ENCODE results near the gene CCM2L.
A peak's percentile ranks its signal among the peaks of the same experiment; 100 is the strongest.

Gene CCM2L

DNA sequence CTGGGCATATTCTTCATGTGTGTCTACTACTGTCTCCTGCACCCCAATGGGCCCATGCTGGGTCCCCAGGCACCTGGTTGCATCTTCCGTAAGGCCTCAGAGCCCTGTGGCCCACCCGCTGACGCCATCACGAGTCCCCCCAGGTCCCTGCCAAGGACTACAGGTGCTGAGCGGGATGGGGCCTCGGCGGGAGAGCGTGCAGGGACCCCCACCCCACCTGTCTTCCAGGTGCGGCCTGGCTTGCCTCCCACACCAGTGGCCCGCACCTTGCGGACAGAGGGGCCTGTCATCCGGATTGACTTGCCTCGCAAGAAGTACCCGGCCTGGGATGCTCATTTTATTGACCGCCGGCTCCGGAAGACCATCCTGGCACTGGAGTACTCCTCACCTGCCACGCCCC is 13.2 kb upstream of the CCM2L start:
- no peak for DNase-seq (ENCODE audit: low read depth)

DNA sequence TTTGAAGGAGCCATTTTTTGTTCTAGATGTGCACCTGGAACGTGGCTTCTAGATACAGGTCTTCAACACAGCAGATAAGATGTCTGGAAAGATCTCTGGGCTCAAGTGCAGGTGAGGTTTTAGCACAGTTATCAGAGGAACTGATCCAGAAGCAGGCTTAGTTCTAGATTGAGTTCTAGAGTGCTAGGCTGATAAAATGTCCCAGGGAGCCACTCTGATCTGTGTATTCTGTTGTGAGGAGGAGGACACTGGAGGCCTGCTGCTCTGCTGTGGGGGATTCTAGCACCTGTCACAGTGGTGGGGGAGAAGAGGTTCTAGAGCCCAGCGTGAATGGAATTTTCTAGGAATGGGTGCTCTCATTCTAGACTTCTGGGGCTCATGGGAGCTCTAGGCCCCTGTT is 12.0 kb upstream of the CCM2L start:
- no peak for DNase-seq (ENCODE audit: low read depth)

DNA sequence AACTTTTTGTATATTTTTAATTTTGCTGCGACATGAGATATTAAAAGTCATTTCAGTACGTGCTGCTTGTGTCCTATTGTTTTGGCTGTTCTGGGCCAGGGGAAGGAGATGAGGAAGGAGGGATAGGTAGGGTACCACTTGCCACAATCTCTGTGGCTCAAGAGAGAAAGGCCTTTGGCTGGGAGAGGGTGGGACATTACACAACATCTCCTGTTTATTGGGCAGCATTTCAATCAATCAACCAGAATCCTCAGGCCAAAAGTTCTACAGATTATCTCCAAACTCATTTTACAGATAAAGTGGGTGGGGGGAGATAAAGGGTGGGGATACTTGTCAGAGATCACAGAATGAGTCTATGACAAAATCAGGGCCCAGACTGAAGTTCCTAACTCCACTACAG is 6.9 kb upstream of the CCM2L start:
- DNase-seq (ENCODE audit: low read depth): no peak

DNA sequence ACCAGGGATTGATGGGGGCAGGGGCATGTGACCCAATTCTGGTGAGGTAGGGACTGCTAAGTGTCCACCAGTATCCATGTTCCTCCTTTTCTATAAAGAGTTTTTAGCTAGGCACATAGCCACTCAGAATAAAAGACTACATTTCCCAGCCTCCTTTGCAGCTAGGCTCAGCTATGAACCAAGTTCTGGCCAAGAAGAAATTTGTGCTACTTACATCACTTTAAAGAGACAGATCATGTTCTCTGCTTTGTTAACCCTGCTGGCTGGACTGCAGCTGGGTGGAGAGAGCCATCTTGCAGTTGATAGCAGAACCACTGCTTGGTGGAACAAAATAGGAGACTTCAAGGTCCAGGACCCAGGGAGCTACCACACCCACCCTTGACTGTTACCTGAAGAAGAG is 5.3 kb upstream of the CCM2L start:
- no peak for DNase-seq (ENCODE audit: low read depth)

DNA sequence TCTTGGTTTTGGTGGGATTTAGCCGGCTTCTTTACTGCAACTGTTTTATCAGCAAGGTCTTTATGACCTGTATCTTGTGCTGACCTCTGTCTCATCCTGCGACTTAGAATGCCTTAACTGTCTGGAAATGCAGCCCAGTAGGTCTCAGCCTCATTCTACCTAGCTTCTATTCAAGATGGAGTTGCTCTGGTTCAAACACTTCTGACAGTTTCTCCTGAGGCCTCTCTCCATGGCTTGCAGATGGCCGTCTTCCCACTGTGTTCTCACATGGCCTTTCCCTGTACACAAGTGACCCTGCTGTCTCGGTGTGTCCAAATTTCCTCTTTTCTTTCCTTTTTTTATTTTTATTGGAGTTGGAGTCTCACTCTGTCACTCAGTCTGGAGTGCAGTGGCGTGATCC is 4.2 kb upstream of the CCM2L start:
- DNase-seq (ENCODE audit: low read depth): no peak

DNA sequence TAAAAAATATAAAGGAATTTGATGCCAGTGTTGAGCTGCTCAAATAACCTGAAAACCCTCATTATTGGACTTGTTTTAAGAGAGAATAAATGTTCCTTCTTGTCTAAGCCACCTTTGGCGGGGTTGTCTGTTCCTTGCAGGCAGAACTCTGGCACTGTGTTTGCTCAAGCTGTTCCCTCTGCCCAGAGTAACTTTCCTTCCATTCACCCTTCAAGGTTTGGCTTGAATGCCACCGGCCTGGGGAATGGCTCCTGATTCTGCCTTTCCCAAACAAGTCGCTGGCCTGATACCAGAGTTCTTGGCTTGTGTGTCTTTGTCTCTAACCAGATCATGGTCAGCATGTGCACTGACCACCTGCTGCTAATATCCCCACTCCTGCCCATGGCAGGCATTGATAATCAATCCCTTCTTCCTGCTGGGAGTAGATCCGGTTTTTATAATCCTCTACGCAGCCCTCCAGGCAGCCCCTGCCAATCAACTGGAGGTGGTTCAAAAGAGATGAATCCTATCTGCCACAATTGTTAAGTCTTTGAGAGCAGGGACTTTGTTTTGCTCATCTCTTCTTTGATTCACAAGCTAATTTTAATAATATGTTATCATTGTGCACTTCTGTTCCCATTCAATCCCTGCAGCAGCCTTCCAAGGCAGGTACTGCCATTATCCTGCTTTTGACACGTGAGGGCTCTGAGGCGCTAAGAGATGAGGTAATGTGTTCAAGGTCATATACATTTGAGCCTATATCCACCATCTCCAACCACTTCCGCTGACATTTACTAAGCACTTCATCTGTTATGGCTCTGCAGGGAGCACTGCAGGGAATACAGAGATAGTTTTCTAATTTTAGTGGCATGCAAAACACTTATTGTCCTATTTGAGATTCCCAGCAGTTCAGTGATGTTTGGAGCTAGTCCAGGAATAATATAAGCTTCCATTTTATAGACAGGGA is 3.1 kb upstream of the CCM2L start:
- no peak for DNase-seq (ENCODE audit: low read depth)

DNA sequence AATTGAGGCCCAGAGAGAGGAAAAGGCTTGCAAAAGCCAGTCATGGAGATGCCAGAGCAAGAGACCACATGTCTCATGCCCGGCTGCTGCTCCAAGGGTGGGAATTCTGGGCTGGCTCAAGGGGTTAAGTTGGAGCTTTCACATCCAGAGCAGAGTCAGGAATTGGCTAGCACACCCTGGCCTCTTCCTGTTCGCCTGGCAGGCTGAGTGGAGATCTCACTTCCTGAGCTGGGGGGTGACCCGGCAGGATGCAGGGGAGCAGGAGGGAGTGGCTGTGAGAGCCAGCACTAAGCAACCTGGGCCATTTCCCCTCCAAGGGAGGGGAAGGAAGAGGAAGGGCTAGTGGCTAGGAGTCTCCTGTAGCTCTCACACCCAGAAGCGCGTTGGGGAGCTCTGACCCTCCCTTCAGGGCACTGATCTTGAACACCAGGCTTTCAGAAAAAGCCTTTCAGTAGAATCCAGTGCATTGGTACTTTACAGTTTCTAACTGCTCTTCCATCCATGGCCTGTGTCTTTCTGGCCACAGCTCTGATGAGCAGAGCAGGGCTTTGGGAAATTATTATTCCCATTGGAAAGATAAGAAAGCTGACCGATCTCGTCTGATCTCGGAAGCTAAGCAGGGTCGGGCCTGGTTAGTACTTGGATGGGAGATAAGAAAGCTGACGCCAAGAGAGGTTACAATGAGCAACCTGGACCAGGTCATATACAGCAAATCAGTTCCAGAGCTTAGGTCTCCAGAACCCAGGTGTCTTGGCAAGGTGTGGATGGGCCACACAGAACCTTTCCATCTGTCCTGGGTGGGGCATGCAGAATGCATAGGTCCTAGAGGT is 2.2 kb upstream of the CCM2L start:
- no peak for DNase-seq (ENCODE audit: low read depth)

DNA sequence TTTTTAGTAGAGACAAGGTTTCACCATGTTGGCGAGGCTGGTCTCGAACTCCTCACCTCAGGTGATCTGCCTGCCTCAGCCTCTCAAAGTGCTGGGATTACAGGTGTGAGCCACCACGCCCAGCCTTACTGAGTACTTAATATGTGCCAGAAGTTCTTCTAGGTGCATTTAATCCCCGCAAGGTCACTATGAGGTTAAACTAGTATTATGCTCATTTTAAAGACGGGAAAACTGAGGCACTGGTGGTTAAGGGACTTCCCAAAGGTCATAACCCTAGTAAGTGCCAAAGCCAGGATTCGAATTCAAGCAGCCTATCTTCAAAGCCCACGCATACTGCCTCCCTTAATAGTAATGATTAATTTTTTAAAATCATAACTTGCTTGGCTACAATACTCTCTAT is 674 bp upstream of the CCM2L start:
- DNase-seq (ENCODE audit: low read depth): no peak

DNA sequence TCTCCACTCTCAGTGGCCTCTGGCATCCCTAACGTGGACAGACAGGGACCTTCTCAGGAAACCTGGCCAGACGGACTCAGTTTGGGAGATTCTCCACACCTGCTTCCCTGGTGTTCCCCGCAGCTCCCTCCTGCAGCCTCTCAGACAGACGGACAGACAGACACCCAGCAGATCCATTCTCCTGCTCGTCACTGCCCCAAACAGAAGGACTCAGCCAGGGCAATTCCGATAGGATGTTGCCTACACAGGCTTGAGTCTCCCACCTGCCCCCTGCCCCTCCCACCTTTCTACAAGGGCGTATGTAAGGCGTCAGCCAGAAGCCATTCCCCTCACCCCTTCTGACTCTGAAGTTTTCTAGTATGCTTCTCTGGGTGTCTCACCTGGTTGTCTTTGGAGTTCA is 428 bp downstream of the CCM2L start:
- DNase-seq (ENCODE audit: low read depth): no peak

DNA sequence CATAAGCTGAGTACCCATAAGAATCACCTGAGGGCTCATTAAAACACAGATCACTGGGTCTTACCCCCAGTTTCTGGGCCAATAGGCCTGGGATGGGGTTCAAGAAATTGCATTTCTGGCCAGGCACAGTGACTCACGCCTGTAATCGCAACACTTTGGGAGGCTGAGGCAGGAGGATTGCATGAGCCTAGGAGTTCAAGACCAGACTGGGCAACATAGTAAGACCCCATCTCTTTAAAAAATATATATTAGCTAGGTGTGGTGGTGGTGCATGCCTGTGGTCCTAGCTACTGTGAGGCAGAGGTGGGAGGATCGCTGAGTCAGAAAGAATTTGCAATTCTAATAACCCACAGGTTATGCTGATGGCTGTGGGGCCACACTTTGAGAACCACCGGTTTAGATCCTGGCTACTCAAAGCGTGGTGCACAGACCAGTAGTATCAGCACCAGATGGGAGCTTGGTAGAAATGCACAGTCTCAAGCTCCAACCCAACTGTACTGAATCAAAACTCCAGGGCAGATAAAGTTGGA is 2.0 kb downstream of the CCM2L start:
- DNase-seq (ENCODE audit: low read depth): no peak

DNA sequence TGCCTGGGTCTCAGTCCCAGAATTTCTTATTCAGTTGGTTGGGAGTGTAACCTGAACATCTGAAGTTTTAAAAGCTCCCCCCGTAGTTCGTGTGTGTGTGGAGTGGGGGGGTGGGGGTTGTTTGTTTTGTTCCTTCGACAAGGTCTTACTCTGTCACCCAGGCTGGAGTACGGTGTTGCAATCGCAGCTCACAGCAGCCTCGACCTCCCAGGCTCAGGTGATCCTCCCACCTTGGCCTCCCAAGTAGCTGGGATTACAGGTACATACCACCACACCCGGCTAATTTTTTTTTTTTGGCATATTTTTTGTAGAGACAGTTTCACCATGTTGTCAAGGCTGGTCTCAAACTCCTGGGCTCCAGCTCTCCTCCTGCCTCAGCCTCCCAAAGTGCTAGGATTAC is 3.1 kb downstream of the CCM2L start:
- no peak for DNase-seq (ENCODE audit: low read depth)

DNA sequence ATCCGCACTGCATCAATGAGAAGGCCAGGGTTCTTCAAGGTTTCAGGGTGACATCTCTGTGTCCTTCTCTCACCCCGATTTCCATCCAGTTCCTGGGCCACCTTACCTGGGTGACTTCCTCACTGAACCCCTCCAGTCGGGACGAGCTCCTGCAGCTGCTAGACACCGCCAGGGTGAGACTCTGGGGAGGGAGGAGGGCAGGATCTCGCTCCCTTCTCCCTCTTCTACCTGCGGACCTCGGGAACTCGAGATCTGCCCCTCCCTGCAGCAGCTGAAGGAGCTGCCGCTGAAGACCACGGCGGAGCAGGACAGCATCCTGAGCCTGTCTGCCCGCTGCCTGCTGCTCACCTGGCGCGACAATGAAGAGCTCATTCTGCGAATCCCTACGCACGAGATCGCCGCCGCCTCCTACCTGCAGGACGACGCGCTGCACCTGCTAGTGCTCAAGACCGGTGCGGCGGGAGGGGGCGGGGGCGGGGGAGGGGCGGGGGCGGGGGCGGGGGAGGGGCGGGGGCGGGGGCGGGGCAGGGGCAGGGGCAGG is 7.5 kb downstream of the CCM2L start:
- peak; percentile 6 for DNase-seq (ENCODE audit: low read depth)

DNA sequence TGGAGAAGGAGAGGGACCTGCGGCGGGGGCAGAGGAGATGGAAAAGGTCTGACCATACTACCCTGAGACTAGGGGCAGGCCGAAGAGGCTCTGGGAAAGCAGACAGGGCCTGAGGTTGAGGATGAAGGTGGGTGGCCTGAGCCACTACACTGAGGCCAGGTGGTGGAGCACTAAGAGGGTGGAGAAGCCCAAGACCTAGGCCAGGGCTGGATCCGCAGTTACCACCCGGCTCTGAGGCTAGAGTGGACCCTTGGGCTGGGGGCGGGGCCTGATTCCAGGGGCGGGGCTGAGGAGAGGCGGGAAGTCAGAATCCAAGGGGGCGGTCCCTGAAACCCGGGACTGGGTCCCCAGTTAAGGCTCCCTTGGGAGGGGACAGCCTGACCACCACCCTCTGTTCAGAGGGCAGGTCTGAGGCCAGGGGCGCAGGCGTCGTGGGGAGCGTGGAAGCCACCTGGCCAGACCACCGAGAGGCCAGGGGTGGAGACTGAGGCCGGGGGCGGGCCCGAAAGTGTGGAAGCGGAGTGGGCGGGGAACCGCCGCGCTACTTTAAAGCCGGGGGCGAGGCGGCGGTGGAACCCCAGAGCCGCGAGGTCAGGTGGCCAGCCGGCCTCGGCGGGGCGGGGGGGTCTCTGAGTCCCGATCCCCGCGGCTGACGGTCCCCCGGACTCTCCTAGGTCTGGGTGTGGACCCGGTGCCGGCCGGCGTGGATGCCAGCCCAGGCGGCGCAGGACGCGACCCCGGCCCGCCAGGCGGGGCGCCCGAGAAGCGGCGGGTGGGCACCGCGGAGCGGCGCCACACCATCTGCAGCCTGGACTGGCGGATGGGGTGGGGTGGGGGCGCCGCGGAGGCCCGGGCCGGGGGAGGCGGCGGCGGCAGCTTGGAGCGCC is 8.3 kb downstream of the CCM2L start:
- DNase-seq (ENCODE audit: low read depth): peak; percentile 36

DNA sequence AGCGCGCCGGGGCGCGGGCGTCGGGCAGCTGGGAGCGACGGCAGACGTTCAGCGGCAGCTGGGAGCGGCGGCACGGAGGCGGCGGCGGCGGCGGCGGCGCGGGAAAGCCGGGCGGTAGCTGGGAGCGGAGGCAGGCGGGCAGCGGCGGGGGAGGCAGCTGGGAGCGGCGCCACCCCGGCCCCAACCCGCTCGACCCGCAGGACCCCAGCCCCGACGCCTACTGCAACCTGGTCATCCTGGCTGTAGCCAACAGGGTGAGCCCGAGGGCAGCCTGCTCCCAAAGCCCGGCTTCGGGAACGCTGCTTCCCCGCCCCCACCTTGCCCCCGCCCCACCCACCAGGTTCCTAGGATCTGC is 8.9 kb downstream of the CCM2L start:
- no peak for DNase-seq (ENCODE audit: low read depth)

DNA sequence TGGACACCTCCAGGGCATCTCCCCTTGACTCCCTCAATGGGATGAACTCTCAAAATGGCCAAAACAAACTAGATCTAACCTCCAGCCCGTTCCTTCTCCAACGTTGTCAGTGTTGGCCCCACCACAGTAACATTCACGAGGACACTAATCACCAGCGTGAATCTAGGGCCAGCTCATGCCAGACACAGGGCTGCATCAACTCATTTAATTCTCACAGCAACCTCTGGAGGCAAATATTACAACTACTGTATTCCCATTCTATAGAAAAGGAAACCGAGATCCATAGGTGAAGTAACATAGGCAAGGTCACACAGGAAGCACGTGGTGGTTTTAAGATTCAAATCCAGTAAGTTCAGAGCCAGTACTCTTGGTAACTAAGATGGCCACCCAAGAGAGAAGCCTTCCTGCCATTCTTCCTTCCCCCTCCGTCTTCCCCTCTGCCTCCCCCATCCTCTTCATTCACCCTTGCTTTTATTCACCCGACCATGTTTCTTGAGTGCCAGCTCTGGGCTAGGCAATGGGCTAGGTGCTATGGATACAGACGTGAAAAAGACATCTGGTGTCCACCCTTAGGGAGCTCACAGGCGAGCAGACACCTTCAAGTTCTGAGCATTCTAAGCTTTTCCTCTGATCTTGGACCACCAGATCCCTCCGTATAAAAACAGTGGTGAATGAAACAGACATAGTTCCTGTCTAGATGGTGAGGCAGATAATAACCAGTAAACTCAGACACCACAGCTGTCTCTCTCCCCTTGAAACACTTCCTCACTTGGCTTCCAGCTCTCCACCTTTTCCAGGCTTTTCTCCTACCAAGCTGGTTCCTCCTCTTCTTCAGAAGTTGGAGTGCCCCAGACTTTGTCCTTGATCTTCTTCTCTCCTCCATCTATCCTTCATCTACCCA is 9.6 kb downstream of the CCM2L start:
- no peak for DNase-seq (ENCODE audit: low read depth)

DNA sequence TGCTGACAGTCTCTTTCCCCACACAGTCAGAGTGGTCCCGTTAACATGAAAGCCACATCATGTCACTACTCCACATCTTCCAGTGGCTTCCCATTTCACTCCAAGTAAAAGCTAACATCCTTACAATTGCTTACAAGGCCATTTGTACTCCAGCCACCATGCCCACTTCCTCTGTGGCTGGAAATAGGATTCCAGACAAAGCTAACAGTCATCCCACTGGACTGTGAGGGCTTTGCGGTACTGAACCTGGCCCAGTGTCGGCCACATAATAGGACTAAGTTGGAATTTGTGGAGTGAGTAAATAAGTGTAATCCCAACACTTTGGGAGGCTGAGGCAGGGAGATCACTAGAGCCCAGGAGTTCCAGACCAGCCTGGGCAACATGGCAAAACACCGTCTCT is 10.9 kb downstream of the CCM2L start:
- no peak for DNase-seq (ENCODE audit: low read depth)

DNA sequence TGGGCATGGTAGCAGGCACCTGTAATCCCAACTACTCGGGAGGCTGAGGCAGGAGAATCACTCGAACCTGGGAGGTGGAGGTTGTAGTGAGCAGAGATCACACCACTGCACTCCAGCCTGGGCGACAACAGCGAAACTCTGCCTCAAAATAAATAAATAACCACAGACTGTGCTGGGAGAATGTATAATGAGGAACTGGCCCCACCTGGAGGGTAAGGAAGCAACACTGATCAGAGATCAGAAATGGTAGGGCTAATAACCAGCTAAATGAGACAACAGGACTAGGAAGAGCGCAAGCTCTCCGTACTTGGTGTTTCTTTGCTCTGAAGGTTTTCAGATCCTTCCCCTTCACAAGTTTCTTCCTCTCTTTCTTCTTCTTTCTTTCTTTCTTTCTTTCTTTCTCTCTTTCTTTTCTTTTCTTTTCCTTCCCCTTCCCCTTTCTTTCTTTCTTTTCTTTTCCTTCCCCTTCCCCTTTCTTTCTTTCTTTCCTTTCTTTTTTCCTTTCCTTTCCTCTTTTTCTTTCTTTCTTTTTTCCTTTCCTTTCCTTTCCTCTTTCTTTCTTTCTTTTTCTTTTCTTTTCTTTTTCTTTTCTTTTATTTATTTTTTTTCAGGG is 14.6 kb downstream of the CCM2L start:
- DNase-seq (ENCODE audit: low read depth): no peak

DNA sequence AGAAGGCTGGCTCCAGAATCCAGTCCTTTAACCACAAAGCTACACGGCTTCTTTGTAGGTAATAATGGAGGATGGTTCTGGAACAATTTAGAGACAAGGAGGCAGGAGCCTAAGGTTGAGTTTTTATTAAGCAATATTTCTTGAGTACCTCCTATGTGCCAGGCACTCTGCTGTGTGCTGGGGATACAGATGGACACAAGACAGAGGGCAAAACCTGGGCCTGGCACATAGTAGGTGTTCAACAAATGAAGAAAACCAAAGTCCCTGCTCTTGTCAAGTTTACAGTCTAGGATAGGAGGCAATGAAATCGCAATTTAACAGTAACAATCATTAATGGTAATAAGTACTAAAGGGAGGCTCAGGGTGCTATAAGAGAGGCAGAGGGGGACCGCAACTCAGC is 17.4 kb downstream of the CCM2L start:
- no peak for DNase-seq (ENCODE audit: low read depth)

DNA sequence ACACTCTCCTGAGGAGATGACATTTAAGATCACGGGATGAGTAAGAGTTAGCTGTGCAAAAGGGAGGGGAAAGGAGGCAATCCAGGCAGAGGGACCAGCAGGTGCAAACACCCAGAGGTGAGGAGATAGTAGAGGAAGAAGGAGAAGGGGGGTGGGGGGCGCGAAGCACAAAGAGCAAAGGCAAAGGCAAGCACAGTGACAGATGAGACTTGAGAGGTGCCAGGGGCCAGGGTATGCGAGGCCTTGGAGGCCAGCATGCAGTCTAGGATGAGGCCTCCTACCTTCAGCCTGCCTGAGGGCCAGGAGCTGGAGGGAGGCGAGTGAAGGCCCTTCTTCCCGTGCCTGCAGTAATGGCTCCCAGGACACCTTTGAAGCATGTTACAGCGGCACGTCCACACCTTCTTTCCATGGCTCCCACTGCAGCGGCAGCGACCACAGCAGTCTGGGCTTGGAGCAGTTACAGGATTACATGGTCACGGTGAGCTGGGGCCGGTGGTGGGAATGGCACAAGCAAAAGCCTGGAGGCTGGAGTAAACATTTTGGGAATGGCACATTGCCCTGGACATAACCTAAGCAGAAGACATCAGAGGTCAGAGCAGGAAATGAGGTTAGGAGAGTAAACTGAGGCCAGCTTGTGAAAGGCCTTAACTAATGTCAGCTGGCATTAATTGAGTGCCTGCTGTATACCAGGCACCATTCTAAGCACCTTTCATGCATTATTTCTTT is 18.6 kb downstream of the CCM2L start:
- no peak for DNase-seq (ENCODE audit: low read depth)

DNA sequence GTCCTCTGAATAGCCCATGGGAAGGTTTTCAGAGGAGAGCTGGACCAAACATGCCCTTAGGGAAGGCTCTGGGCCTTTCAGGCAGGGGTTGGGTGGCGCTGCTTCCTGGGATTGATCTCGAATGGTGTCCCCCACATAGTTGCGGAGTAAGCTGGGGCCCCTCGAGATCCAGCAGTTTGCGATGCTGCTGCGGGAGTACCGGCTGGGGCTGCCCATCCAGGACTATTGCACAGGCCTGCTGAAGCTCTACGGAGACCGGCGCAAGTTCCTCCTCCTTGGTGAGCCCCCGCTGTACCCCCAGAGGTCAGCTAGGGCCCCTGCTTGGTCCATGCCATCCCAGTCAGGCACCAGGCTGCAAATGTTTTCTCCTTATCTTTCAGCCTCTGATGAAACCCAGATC is 19.3 kb downstream of the CCM2L start:
- DNase-seq (ENCODE audit: low read depth): no peak
